ENCODE data around the gene MAST4.

The MAST4 gene

DNA sequence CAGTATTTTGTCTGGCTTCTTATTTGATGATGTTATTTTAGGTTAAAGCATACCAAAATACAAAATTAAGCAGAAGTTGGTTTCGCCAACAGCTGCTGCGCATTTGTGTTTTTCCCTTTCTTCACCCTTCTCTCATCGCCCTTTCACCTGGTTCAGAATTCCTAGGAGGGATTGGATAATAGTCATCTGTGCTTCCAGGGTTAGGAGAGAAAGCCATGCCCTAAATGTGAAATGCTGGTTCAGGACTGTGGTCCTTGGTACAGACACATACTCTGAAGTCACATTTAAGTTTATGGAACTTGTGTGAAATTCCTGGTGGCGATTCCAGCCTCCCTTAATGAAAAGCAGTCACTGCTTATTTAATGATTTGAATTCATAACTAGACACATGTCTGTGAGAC lies 7.7 kb downstream of the MAST4 start:
- no peak for DNase-seq (ENCODE audit: low read depth in 4 of 4, low spot score in 1 of 4)

- DNase-seq (ENCODE audit: low read depth in 4 of 4, low spot score in 1 of 4), result no peak
These were observed 10.5 kb downstream of the MAST4 start for GRCh38 chr5:66606713-66607112.

DNA sequence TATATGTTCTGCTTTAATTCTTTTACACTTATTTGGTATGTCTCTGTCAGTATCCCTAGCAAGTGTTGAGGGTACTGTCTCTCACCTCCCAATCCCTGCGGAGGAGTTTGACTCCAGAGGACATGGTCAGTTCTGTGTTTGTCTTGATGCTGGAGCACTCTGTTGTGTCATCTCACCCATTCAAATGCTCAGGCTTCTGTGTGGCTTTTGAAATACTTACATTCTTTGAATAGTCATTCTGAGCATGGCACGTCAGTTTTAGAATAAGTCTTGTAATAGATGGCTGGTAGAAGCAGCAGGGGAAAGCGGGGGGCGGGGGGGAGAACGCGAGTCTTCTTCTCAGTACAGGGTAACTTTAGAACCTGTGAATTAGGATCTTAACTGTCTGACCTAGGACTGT lies 12.3 kb downstream of the MAST4 start:
- no peak for DNase-seq (ENCODE audit: low read depth in 4 of 4, low spot score in 1 of 4)

- DNase-seq (ENCODE audit: low read depth in 4 of 4, low spot score in 1 of 4), result no peak
These were observed 13.4 kb downstream of the MAST4 start for GRCh38 chr5:66609615-66610014.

DNA sequence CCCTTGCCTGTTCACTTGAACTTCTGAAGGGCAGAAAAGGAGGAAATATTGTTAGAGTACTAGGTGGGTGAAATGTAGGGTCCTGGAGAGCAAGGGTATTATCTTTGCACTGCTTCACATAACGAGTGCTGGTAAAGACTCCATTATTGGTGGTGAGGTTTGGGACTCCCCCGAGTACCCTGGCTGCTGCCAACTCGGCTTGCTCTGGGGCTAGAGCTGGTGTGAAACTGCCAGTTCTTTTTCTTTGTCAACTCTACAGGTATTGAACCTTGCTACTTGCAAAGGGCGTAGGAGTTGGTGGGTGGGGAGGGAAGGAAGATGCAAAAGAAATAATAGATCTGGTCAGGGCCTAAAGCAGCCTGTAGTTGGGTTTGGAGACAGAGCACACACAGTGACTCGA lies 16.0 kb downstream of the MAST4 start:
- no peak for DNase-seq (ENCODE audit: low read depth in 4 of 4, low spot score in 1 of 4)

- no peak for DNase-seq (ENCODE audit: low read depth in 4 of 4, low spot score in 1 of 4)
These were observed 18.9 kb downstream of the MAST4 start for GRCh38 chr5:66615136-66615535.

- no peak for DNase-seq (ENCODE audit: low read depth in 4 of 4, low spot score in 1 of 4)
These were observed 19.7 kb downstream of the MAST4 start for GRCh38 chr5:66615894-66616293.

- no peak for DNase-seq (ENCODE audit: low read depth in 4 of 4, low spot score in 1 of 4)
These were observed 20.5 kb downstream of the MAST4 start for GRCh38 chr5:66616520-66617225.

GRCh38 chr5:66617226-66617861 lies 21.2 kb downstream of the MAST4 start:
- no peak for DNase-seq (ENCODE audit: low read depth in 4 of 4, low spot score in 1 of 4)

DNA sequence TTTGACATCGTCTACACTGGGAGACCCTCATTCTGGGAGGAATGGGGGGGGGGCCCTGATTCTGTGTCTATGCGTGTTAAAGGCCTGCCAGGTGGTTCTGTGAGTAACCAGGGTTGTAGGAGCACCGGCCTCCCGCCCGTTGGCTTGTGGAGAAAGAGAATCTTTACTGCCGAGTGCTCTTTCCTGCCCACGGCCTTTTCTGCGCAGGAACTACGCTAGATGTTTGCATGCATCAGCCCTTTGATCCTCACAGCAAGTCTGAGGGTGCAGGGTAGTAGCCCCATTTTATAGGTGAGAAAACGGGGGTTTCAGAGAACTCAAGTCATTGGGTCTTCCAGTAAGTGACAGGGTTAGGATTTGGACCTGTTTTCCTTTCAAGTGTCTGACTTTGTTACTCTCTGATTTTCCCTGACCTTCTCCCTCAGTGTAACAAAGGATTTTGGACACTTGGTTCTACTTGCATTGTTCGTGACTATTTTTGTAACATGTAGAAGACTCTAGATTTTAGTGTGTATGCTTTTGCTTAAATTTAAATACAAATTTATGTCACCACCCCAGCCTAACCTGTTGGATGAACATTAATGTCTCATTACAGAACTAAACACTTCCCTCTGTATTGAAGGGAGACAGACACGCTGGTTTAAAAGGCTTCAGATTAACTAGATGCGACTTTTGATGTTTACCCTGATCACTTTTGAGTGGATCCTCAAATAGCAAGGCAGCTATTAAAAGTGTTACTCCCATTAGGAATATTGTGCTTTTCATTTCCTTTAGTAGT lies 22.0 kb downstream of the MAST4 start:
- DNase-seq (ENCODE audit: low read depth in 4 of 4, low spot score in 1 of 4), result no peak

DNA sequence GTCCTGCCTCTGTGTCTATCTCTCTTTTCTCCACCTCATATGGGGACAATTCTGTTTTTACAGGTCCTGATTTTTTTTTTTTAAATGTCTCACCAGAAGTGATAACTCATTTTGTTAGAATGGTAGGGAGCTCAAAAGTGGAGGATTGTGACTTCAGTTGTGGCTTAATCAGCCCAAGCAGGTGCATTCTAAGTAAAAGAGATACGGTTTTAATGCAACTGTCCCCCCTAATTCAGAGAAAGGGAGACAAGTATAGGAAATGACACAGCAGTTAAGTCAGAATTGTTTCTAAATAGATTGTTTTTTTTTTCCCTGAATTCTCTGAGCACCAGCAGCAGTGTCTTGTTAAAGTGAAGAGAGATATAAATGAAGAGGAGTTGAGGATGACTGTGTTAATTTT lies 24.5 kb downstream of the MAST4 start:
- DNase-seq (ENCODE audit: low read depth in 4 of 4, low spot score in 1 of 4), result no peak

GRCh38 chr5:66621146-66621545 lies 25.0 kb downstream of the MAST4 start:
- no peak for DNase-seq (ENCODE audit: low read depth in 4 of 4, low spot score in 1 of 4)

DNA sequence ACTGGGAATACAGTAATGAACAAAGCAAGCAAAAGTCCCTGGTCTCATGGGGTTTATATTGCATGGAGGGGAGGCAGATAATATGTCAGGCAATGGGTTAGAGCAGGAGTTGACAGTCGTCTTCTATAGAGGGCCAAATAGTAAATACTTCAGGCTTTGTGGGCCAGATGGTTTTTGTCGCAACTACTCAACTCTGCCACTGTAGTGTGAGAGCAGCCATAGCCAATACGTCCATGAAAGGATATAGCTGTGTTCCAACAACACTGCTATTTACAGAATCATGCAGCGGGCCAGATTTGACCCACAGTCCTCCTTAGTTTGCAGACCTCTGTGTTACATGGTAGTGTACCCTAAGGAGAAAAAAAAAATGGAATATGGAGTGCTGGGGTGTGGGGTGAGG lies 25.5 kb downstream of the MAST4 start:
- DNase-seq (ENCODE audit: low read depth in 4 of 4, low spot score in 1 of 4), result no peak

DNA sequence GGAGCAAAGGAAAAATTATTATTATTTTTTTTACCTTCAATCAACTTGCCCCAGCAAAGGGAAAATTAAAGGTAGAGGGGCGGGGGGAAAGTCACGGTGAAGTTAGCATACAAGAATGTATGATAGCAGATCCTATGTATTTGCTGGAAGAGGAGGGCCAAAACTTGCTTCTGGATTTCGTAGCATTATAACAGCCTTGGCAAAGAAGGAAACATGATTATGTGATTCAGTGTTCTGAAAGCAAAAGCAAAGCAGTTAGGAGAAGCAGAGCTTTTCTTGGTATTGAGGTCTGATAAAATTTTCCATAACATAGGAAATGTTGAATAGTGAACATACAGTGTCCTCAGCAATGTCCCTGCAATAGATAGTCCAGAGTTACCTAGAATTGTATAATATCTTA lies 32.4 kb downstream of the MAST4 start:
- DNase-seq (ENCODE audit: low read depth in 4 of 4, low spot score in 1 of 4), result no peak

GRCh38 chr5:66629446-66629845 lies 33.3 kb downstream of the MAST4 start:
- no peak for DNase-seq (ENCODE audit: low read depth in 4 of 4, low spot score in 1 of 4)

DNA sequence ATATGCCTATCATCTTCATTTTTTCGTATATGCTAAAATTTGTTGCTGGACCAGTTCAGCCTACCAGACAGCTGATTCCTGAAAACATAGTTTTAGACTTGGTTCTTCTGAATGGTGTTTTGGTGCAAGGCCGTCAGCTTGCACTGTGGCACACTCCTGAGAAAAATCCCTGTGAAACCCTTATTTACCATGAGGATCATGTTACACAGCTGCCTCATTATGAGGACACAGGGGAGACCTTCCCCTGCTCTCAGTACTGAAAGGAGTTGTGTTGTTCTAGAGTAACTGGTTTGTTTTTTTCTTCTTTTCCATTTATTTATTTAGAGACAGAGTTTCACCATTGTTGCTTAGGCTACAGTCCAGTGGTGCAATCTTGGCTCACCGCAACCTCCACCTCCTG lies 37.6 kb downstream of the MAST4 start:
- DNase-seq (ENCODE audit: low read depth in 4 of 4, low spot score in 1 of 4), result no peak

- no peak for DNase-seq (ENCODE audit: low read depth in 4 of 4, low spot score in 1 of 4)
These were observed 38.4 kb downstream of the MAST4 start for GRCh38 chr5:66634601-66635000.

DNA sequence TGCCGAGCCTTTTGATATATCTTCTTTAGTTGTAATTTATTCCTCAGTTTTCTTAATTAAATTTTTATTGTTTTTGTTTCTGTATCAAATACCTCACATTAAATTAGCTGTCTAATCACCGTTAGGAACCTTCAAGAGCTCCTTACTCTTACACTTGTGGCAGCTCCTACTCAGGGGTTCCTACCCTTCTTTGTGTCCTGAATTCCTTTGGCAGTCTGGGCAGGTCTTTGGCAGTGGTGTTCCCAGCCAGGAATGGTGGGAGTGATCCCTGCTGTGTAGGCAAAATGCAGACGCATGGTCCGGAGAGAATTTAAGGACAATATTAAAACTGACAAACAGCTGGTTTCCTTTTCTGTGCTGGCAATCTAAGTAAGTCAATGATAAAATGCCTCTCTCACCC lies 41.8 kb downstream of the MAST4 start:
- DNase-seq (ENCODE audit: low read depth in 4 of 4, low spot score in 1 of 4), result no peak

GRCh38 chr5:66639037-66639436 lies 42.8 kb downstream of the MAST4 start:
- DNase-seq (ENCODE audit: low read depth in 4 of 4, low spot score in 1 of 4), result no peak

DNA sequence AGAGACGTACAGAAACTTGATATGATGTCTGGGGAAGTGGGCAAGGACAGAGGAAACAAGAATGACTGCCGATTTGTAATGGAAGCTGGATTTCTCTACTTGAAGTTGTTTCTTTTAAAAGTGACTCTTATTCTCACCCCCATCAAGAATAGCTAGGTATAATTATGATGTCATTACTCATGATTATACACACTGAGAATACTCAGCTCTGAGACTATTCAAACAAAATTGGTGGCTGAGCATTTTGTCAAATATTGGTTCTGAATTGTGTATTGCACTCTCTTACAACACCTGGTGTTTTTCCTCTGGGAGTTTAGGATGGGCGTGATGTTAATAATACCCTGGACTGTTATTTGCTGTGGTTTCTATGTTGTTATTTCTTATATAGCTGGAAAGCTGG lies 46.3 kb downstream of the MAST4 start:
- DNase-seq (ENCODE audit: low read depth in 4 of 4, low spot score in 1 of 4), result no peak

GRCh38 chr5:66643387-66643786 lies 47.2 kb downstream of the MAST4 start:
- DNase-seq (ENCODE audit: low read depth in 4 of 4, low spot score in 1 of 4), result no peak

- no peak for DNase-seq (ENCODE audit: low read depth in 4 of 4, low spot score in 1 of 4)
These were observed 47.9 kb downstream of the MAST4 start for GRCh38 chr5:66644111-66644510.

All from stimulated activated CD4-positive, alpha-beta T cell treated with anti-CD3 and anti-CD28 coated beads, Interleukin-1b, Interleukin-23, amount 100 ng/mL, for 24 hours (primary cell).